DMS114 treated with DMSO at 0.1 percent for 48 hours (cell line): Measurements from ENCODE around the gene GLI3.
A peak's percentile ranks its signal among the peaks of the same experiment; 100 is the strongest.

Experiments
- DNase-seq: peaks from one replicate; lab custom pipeline; 2025; ENCODE audit not compliant: unreplicated experiment; lab: John Stamatoyannopoulos, UW

GLI3 gene

DNA sequence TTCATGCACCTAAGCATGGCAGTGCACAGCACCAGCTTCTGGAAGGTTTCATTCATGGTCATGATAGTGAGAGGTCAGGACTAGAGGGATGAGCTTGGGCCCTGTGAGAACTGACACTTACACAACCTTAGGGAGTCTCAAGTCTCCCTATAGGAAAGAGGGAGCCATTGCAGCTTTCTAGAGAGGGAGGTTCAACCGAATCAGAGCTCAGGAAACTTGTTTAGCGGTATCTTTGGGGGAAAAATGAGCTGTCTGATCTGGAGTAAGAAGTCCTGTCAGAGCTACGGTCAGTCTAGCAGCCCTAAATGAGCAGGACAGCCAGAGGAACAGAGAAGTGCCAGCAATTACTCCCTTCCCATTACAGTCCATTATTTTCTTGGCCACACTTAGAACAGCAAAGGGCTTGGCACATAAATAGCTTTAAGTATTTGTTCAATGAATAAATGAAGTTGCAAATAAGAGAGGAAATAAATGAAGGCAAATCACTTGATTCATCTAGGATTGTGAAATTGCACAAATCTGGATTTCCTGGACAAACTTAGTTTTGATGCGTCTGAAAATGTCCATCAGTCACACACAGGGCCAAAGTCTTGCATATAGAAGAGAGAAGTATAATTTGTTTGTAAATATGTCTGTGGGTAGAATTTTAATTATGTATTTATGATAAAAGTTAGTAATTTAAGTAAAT, 262.0 kb downstream of the GLI3 start:
- no peak for DNase-seq

DNA sequence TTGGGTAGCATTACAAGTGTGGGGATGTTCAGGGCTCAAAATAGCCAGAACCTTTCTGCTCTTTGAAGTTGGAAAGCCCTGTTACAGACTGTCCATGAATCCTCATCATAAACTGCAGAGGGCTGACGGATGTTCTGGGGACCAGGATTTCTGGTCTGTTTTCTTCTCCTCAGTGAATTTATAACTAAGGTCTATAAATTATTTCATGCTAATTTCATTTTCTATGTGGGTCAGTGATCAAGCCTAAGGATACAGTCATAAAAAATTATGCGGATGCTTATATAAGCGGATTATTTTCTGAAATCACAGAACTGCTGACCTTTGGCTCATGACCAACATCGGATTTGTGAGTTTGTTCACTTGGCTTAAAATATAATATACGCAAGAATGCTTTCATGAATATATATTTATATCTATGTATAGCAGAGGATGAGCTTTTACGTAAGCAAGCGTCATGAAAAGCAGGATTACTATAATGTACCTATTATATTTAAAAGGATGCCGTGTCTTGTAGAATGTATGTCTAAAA, 263.7 kb downstream of the GLI3 start:
- DNase-seq, result no peak

DNA sequence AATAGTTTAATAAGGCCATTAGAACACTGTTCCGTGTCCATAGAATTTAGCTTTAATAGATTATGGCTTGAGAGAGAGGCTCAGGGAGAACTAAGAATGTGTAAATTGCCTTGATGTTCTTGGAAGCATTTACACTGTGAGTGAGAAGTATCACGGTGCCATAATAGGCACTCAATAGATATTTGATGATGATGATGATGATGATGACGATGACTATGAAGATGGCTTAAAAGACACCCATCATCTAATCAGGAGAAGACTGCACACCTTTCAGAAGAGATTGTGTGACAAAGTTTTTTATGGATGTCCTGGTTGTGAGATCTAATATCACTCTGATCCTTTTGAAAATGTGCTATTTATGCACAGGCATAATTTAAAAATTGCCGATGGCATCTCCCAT, 264.2 kb downstream of the GLI3 start:
- DNase-seq, result no peak

DNA sequence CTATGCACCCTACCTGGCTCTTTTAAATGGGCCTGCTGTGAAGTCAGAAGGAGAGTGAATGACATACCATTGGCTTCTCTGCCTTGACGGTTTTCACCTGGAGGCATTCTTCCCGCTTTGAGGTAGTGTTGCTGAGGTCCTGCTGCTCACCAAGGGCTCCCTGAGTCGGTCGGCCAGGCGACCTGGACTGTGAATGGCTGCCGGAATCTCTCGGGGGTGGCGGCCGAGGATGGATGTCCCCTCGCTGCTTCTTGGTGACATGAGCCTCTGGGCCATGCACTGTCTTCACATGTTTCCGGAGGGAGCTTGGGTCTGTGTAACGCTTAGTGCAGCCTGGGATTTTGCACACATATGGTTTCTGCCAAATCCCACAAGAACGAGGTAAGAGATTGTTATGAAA, 264.7 kb downstream of the GLI3 start:
- no peak for DNase-seq

DNA sequence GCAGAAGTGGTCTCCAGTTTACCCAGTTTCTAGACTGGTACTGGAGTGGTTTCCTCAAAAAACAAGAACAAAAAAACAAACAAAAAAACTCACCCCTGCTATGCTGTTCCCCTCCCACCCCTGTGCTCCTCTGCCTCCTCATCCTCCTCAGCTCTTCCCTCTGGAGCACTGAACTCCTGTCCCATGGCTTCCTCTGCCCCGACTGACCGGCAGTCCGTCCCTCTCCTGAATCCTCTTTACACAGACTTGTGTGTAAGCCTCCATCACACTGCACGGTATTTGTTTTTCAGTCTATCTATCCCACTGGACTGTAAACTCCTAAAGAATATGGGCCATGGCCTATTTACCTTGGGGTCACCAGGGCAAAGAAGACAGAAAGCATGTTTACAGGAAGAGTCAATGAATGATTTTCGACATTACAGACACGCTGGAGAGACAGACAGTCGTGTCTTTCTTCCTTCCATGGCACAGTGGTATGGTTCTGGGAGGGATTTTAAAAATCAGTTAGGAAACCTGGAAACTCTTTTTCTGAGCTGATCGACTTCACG, 265.3 kb downstream of the GLI3 start:
- DNase-seq, result no peak

DNA sequence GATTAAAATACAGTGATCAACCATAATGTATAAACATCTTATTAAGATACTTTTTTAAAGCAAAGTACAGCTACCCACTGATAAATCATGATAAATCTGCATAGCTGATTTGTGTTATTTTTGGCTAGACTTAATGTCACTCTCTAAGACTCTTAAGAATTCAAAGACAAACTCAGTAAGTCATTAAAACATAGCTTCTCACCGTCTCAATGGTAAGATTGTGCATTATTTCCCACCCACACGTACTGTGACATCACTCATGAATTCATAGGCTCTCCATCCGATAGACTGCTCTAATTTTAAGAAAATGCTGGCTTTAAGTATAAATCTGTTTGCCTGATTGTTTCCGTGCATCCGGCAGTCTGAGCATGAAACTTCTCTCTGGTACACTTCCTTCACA, 266.1 kb downstream of the GLI3 start:
- no peak for DNase-seq

DNA sequence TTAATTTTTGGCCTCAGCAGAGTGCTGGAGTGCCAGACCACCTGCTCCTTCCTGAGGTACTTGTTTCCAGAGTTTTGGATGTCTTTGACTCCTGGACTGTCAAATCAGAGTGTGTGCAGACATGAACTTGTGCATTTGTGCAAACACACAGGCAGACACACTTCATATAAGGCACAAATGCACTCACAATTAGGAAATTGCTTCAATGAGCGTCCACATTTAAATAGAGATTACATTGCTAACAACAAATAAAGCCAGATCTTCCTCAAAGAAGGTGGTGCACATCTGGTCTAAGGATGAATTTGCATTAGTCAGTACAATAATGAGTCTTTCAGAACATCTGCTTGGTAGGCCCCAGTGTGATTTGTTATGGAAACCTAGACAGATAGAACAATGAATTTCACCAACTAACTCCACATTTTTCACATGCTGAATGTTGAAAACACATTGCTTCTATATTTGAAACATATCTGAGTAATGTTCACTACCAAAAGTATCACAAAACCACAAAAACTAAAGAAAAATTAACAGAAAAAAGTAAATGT, 267.4 kb downstream of the GLI3 start:
- no peak for DNase-seq

DNA sequence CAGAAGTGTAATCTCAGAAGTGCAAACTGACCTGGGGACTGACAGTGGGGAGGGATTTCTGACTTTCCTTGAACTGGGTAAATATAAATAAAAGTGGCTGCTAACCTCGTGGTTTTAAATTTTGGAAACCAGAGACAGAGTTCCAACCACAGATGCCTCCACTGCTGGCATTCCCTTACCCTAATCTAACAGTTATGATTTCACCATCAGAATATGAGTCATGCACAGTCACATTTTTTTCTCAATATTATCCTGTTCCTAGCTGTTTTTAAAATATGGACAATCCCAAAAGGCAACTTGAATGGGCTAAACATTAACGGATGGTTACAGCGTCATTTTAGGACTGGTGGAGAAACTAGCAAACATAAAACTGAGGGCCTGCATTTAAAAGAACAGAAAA, 269.9 kb downstream of the GLI3 start:
- DNase-seq, result no peak

DNA sequence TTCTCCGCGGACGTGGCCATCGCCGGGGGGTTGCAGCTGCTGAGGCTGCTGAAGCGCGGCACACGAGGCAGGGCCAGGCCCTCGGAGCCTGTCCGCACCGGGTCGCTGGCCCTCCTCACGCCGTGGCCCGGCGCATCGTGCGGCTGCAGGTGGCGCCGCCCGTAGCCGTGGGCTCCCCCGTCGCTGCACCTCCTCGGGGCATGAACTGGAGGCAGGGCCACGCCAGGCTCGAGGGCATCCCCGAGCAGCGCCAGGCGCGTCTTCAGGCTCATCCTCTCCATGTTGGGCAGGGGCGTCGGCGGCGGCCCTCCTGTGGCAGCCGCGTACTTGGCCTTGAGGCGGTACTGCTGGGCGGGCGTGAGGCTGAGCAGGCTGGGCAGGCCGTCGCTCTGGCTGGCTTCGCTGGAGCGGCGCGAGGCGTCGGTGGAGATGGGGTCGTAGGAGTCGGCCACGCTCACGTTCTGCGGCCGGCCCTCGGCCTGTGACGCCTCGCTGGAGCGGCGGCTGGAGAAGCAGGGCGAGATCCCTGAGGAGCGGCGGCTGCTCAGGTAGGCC, 271.0 kb downstream of the GLI3 start:
- DNase-seq, result no peak

DNA sequence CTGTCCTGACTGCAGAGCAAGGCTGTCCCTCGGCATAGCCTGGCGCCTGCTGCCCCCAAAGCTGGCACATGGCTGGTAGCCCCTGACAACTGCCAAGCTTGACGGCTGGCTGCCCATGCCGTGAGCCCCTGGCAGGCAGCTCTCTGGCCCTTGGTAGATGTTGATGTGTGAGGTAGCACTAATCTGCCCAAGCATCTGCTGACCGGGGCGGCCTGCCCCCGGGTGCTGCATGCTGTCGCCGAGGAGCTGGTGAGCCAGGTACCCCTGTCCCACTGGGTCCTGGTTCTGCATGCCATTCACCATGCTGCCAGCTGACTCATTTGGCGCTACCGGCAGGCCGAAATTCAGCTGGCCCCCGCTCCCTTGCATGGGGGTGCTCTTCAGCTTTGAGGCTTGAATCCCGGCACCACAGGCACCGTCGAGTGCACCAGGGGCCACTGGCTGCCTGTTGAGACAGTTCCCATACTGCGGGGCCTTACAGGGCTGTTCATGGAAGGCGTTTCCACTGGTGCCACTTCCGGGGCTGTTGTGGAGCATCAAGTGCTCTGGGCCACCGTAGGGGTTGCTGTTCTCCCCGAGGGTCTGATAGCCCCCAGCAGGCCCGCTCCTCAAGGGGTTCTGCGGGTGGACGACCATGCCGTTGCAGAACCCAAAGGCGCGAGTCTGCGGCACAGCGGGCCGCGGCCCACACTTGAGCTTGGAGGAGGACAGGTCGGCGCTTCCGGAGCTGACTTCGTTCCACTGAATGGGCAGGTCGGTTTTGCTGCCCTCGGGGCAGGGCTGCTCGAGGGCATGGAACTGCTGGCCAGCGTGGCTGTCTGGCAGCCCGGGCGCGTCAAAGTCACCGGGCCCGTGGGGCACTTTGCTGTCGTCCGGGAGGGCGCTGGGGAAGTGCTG, 271.9 kb downstream of the GLI3 start:
- DNase-seq, result no peak

DNA sequence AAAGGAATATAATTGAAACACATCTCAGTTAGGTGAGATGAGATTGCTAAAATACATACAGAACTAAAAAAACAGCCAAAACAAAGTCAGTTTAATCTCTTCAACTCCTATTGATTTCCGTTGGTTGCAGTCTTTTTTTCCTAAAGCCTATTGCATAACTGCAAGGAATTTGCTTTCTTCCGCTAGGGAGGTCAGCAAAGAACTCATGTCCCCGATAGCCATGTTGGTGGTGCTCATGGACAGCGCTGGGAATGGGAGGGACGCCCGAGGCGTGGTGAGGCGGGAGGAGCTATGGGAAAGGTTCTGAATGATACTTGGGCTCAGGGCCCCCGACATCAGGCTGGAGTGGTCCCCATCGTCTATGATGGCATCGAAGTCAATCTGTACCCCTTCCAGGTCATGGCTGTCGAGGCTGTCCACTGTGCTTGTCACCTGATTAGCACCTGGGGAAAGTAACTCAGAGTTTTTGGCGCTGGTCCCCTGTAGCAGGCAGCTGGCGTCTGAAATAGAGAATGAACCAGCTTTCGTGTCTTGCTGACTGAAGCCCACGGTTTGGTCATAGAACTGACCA, 272.7 kb downstream of the GLI3 start:
- DNase-seq, result no peak

DNA sequence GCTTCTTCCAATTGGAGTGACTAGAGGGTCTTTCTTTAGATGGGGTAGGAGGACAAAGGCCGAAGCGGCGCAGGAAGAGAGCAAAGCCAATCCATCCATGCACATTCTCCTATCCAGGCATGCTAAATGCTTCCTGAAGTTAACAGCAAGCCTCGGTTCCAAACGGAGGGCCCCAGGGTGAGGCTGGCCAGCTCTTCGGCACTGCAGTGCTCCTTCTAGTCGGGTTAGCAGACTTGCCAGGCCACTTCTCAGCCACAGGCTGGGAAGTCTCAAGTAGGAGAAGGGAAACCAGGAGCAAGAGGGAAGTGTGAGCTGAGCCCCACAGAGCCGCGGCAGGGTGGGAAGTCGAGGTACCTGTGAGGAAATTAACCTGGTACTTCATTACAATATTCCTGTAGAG, 280.3 kb downstream of the GLI3 start:
- no peak for DNase-seq

DNA sequence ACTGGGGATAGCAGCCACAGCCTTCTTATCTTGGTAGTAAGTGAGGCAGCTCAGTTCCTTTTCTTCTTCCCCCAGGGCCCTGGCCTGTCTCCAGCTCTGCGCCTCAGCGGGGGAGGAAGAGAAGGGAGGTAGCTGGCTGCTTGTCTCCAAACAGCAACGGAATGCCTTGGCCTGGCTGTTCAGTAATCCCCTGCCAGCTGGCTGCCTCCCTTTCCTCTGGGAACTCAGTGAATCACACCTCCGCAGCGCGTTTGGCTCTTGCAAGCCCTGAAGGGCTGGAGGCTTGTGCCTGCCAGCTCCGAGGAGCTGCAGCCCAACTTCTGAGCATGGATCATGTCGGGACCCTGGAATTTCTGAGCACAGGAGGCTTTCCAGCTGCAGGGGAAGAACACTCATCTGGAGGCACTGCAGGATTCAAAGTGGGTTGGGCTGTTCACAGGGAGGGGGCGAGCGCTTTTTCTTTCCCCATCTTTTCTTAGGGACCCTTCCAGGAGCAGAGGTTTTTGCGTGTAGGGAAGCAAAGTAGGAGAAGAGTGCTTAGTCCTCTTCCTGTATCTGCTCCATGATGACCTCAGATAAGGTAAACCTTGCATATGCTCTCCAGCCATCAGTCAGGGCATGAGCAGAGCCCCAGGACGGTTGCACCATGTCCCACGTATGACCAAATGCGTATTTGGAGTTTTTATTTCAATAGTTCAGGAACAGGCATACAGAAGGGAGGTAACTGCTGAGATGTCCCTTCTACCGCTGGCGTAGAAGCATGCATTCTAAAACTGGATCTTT, 280.9 kb downstream of the GLI3 start:
- no peak for DNase-seq

DNA sequence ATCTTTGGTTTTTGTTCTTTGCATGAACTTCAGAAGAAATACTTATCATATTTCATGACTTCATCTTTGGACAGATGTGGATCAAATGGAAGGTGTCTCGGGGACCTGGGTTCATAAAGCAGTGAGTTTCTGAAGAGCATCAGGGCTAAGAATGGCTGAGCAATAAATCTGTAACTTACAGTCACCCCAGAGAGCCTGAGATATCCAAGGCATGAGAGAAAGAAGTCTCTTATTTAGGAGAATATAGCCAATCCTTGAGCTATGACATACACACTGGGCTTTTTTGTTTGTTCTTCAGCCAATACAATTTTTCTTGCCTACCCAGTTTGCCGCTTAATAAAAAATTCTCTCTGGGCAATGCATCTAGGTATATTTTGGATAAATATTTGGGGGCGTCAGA, 281.6 kb downstream of the GLI3 start:
- DNase-seq, result no peak

DNA sequence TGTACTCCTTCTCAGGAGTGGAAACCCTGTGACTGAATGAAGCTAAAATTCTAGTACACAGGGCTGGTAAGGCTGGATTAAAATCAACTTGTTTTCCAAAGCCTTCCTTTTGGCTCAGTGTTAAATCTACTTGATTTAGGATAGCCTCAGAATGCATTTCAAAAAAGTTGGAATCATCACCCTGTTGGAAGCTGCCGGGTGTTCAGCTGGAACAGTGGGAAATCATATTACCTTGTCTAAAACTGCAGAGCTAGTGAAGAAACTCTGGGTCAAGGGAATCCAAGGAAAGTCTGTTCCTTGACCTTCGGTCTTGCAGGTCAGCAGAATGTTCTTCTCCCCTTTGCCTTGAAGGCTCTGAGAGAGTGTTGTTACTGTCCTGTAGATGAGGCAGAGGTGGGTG, 282.0 kb downstream of the GLI3 start:
- DNase-seq, result no peak

DNA sequence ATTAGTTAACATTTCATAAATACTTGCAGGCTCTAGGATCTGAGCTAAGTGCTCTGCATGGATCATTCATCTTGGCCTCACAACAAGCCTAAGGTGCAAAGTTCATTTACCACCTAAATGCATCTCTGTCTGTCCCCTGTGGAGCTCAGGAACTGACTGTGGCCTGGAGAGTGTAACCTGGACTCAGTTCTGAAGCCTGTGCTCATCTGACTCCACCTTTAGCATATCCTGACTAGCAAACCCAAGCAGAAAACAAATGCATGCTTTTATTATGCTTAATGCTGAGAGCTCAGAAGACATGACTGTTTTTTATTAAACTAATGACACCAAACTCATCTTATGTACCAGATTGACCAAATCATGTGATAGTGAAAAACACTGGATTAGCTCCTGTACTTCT, 288.5 kb downstream of the GLI3 start:
- no peak for DNase-seq

DNA sequence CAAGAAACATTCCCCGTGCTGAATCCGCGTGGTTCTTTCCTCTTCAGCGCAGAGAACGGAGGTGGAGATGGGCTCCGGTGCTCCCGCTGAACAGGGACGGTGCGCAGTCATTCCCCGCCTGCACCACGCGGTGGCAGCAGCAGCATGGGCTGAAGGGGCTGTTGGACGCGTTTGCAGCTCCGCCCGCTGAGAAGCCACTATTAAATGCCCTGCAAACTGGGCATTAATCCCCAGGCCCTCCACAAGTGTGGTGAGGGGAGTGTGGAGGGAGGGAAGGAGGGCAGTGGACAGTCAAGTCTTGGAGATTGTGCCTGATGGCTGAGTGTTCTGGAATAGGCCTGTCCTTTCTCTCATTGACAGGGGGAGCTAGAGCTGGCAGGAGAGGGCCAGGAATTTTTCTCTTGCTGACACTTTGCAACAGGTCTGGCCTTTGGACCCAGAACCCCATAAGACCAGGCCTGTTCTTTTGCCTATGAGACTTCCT, 293.9 kb downstream of the GLI3 start:
- DNase-seq, result peak; percentile 63

DNA sequence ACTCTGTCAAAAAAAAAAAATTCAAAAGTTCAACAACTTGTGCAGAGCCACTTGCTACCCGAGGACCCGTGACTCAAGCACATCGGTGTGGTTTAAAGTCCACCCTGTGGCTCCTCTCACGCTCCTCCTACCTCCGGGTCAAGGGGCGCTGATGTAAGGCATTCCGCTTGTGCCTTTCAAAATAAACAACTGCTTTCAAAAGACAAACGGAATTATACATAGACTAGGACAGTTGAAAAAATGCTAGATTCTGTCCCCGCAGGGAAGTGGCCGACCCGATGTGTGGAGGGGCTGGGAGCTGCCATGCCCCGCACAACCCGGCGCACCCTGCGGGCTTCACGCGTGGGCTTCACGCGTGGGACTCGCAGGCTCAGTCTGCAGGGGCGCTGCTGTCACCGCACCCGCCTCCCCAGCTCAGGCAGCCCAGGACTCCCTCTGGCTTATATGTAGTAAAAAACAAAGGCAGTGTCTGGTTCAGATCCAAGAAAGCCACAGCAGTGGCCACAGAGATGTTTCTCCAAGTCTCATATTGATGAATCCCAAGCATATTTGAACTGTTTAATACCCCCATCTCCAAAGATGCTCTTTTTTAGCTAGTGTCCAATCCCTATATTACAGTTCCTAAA, 294.4 kb downstream of the GLI3 start:
- DNase-seq, result no peak

DNA sequence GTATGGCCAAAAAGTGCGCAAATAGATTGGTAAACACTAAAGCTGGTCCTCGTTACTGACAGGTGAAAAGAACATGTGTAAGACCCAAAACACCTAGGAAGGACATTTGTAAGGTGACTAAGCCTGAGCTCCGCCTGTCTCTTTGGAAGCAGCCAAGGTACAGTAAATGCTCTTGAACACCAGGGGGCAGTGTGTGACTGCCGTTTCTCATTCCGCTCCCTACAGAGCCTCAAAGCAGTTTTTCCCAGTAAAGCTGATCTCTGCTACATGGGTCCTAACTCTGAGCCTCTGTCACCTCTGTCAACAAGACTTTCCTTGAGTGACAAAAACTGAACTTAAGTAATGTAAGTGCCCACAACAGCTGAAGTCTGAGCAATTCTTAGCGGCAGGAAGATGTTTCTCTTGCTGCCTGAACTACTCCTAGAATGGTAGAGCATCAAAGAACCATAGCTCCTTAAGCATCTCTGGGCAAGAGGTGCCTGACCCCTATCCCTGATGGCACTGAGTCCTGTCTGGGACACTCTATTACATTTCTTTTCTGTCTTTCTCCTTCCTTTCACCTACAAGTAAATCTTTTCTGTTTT, 296.2 kb downstream of the GLI3 start:
- DNase-seq, result peak; percentile 66
